RPMI7951 (cell line): Measurements from ENCODE around the gene FAM83F. TPM values are rescaled to one million over a fixed set of nuclear protein-coding genes. Genes with fewer than 3 reads are reported as not detected.
"Not testable (repeated sequence)": the region's sequence is repeated elsewhere in the genome, so short reads cannot be mapped to it uniquely, and the experiment has no call there.

ENCODE experiments used
- DNase-seq: peaks from one replicate; pipeline ENCODE4 v3.0.0-alpha.2; 2012; ENCODE audit warnings: low read depth
- total RNA-seq: library from RNA; depleted of rRNA; stranded (reverse); fragments of >200 nt; shearing (Covaris generic); gene quantifications from 2 replicates; pipeline ENCODE4 v1.2.3, GENCODE V29; 2014

FAM83F gene
- total RNA-seq, 1 experiment from 2014 or later: not detected

DNA sequence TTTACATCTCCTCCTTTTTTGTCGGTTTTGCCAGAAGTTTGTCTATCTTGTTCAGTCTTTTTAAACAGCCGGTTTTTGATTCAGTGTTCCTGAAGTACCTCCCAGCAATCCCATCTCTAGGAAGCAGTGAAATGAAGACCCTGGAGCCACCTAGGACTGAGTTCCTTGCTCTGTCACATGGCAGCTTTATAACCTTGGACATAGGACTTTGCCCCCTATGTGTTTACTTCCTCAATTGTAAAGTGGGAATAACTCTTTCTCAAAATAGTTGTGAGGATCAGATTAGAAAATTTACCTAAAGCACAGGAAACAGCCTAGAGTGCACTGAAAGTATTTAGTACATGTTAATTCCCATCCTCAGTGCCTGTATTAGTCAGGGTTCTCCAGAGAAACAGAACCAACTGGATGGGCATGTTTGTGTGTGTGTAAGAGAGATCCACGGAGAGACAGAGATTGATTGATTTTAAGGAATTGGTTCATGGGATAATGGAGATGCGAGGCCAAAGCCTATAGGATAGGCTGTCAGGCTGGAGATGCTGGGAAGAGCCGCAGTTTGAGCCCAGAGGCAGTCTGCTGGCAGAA is 20.0 kb downstream of the FAM83F start:
- DNase-seq: no peak

DNA sequence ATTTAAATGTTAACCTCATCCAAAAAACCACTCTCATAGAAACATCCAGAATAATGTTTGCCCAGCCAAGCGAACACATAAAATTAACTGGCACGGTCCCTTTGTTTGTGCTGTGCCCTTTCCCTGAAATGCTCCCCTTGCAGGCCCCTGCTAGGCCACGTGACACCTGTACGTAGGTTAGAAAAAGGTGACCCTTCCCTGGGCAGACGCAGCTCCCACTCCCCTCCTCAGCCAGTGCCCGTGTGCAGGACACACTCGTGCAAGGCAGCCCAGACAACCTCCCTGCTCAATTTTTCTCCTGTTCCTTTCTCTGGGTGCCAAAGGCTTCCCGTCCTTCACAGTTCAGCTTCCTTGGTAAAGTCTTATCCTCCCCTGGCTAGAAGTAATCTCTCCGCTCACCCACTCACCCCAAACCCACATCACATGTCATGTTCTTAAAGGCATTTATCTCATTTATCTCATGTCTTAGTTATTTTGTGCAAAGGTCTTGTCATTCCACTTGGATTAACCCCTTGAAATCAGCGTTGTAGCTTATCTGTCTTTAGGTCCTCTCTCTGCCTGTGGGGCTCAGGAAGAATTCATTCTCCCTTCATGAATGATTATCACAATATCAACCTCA is 20.7 kb downstream of the FAM83F start:
- no peak for DNase-seq

DNA sequence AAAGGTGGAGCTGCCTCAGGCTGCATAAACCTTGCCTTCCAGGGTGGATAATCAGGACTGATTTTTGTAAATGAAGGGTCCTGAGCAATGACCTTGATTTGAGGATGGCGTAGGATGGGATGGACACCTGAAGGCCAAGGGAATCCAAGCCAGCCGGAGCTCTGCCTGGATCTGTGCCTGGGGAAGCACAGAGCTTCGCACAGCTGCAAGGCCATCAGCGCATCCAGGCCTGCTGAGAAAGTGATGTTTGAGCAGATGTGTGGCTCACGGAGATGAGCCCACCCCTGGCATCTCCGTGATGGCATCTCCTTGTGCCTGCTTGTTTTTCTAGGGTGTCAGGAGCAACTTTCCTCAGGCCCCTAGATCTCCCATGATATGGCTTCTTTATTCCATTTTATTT is 23.3 kb downstream of the FAM83F start:
- DNase-seq: no peak

DNA sequence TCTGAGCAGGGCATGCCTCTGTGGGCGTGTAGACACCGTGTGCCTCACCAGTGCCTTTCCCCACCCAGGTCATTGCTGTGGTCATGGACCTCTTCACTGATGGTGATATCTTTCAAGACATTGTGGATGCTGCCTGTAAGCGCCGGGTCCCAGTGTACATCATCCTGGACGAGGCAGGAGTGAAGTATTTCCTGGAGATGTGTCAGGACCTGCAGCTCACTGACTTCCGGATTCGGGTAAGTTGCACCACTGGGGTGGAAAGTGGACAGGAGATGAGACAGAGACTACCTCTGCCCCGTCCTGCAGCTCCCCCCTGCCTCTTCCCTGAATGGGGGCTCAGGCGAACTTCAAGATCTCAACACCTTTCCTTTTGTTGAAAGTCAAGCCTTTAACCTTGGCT is 24.3 kb downstream of the FAM83F start:
- DNase-seq: no peak

DNA sequence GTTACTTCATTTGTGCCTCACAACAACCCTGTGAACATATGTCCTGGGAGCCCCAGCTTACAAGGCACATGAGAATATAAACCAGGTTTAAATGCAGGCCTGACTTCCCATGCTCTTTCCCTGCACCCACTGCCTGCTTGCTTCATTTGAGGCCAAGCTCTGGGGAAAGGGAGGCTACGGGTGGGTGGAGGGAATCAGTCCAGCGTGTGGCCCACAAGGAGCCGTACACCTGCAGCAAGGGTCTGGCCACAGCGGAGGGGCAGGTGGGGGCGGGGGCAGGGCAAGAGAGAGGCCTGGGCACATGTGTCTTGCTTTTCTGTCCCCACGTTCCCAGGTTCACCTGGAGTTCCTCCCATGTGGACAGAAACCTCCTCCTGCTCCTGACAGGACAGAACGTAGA is 26.2 kb downstream of the FAM83F start:
- no peak for DNase-seq

DNA sequence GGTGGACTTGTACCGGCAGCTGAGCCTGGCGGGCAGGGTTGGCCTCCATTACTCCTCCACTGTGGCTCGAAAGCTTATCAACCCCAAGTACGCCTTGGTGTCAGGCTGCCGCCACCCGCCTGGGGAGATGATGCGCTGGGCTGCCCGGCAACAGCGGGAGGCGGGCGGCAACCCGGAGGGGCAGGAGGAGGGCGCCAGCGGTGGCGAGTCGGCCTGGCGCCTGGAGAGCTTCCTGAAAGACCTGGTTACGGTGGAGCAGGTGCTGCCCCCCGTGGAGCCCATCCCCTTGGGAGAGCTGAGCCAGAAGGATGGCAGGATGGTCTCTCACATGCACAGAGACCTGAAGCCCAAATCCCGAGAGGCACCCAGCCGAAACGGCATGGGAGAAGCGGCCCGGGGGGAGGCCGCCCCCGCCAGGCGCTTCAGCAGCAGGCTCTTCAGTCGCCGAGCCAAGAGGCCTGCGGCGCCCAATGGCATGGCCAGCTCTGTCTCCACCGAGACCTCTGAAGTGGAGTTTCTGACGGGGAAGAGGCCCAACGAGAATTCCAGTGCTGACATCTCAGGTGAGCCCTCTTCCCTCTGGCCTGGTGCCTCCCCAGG is 26.7 kb downstream of the FAM83F start:
- no peak for DNase-seq

DNA sequence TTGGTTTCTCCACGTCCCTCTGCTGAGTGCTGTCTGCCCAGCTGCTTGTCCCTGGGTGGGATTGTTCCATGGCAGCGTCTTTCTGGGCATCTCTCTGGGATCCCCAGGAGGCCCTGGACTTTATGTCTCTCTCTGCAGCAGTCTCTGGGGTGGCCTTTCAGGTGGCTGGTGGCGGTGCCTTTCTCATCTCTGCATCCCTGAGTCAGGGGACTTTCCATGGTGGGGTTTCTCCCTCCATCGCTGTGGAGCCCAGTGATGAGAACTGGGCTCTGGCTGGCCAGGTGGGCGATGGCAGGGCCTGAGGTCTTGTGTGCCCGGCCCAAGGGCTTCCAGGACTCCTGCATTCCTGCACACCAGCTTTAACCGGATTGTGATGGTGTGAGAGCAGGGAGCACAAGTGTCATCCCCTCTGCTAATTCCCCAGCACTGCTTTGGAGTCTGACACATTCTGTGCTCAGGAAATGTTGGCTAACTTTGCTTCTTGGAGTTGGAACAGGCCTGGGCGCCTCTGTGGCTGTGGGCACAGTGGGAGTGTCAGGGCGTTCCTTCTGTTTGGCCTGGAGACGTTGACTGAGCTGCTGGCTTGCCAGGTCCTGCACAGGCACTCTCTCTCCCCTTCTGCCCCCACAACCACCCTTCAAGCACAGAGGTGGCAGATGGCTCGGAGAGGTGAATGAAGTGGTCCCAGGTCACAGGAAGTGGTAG is 27.9 kb downstream of the FAM83F start:
- peak; percentile 47 for DNase-seq

DNA sequence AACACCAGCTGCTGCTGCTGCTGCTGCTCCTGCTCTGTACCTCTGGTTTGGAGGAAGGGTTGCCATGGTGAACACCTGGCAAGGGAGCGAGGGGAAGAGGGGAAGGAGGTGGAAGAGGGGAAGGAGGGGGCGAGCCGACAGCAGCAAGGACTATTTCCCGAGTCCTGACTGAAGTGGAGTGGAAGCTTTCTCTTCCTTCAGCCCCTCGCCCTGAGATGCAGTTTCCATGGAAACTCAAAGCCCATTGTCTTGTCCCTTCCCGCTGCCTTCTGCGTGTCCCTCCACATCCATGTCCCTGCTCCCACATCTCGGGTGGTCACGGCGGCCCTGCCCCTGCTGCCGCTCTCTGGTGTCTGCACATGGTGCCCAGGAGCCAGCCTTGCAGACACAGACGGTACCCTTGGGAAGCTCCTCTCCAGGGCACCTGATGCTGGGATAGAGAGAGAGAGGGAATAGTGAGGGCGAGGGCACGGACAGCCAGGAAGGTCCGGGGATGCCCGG is 28.6 kb downstream of the FAM83F start:
- DNase-seq: no peak

DNA sequence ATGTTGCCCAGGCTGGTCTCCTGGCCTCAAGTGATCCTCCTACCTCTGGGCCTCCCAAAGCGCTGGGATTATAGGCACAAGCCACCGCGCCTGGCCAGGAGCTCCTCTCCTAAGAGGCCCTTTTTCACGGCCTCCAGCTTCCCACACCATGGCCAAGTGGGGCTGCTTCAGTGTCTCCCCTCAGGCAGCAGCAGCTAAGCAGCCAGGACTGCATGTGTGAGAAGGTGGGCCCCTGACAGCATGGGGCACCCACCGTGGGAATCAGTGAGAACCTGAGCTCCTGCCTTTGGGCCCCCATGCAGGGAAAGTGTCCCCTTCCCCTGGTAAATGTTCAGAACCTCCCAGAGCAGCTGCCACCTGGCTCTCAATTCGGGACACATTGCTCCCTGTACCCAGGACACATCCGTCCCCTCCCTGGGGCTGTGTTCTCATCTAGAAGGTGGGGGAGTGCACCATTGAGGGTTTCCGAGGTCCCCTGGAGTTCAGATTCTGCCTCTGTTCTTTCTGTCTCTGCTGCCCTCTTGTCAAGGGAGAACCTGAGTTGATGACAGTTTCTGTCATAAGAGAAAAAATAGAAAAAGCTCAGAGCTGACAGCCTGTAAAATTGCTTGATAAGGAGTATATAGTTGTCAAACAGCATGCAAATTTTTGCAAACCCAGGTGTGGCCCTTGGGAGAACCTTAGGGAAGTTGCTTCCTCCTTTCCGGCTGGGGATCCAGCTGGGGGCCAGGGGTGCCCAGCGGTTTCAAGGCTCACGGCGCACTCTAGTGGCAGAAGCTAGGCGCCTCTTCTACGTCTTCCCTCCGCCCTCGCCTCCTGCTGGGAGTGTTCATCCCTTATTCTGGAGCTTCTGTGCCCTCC is 29.7 kb downstream of the FAM83F start:
- peak; percentile 55 for DNase-seq

DNA sequence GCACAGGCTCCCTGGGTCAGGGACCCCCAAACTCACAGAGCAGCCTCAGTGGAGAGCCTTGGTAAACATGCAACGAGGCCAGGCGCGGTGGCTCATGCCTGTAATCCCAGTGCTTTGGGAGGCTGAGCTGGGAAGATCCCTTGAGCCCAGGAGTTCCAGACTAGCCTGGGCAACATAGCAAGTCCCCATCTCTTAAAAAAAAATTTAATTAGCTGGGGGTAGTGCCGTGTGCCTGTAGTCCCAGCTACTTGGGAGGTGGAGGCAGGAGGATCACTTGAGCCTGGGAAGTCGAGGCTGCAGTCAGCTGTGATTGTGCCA is 30.3 kb downstream of the FAM83F start:
- not testable (repeated sequence) for DNase-seq

DNA sequence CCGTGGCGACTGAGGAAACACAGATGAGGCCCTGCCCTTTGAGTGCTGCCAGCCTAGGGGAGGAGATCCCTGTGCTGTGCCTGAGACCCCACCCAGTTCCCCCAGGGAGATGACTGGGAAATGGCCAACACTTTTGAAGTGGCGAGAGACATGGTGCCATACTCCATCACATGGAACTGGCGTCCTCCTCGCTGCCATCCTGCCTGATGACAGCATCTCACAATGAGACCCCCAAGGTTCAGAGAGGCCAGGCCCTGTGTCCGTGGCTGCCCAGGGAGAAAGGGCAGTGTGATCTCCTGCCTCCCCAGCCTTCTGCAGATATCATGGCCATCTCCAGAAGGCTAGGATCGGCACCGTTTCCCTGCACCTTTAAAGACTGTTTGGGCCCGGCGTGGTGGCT is 31.1 kb downstream of the FAM83F start:
- DNase-seq: no peak

DNA sequence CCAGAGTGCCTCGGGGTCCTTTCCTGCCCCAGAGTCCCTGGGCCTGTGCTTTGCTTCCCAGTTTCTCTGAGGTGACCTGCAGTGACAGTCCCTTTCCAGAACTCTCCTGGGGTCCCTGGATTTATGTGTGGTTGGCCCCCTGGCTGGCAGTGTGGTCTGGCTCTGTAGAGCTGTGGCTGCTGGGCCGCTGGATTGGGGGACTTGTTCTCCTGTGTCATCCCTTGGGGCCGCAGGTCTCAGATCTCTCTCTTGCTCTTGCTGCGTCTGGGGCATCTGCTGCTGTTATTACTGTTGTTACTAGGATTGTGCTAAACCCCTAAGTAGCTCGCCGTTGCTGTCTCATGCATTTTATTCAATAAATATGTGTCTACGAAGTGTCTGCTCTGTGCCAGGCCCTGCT is 31.9 kb downstream of the FAM83F start:
- DNase-seq: no peak

DNA sequence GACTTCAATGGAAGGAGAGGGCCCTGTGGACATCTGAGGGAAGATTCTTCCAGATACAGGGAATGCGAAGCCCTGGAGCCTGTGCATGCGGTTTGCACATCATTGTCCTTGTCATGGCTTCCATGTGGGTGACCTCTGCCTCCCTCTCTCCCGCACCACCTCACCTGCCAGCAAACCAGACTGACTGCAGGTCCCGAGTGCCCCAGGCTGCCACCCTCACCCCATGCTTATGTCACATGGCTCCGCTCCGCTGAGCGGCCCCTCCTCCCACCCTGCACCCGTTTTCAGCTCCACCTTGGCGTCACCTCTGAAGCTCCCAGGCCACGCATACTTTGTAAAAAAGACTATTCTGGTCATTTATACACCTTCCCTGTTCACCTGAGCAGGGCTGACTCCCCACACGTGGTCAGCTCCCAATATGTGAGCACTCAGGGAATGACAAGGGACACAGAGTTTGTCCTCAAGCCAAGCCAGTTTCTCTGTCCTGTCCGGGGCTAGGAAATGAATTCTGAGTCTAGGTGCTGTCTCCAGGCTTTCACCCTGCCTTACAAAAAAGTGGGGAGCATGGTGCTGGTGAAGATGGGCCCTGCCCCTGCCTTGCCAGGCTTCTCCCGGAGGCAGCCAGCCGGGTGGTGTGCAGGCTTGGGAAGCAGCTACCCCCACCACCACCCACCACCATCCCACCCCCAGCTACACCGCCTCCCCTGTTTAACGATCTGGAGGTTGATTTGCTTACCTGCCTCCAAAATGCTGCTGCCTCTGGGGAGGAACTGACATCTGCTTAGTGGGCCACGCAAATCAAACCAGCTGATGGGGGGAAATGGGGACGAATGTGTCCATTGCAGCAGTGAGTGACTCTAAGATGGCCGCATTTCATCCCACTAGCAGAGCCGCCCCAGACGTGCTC is 32.7 kb downstream of the FAM83F start:
- DNase-seq: no peak

DNA sequence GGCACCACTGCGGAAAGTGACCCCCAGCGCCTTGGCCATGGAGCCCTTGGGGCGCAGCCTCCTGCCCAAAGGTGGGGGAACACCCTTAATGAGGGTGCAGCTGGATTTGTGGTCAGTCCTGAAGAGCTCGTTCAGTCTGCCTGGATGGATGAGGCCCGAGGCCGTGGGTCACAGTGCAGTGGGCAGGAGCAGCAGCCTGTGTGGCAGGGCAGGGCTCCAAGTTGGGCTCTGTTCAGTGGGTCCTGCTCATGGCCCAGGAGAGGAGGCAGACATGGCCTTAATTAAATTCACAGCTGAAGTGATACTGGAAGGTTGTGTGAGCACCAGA is 33.3 kb downstream of the FAM83F start:
- no peak for DNase-seq

DNA sequence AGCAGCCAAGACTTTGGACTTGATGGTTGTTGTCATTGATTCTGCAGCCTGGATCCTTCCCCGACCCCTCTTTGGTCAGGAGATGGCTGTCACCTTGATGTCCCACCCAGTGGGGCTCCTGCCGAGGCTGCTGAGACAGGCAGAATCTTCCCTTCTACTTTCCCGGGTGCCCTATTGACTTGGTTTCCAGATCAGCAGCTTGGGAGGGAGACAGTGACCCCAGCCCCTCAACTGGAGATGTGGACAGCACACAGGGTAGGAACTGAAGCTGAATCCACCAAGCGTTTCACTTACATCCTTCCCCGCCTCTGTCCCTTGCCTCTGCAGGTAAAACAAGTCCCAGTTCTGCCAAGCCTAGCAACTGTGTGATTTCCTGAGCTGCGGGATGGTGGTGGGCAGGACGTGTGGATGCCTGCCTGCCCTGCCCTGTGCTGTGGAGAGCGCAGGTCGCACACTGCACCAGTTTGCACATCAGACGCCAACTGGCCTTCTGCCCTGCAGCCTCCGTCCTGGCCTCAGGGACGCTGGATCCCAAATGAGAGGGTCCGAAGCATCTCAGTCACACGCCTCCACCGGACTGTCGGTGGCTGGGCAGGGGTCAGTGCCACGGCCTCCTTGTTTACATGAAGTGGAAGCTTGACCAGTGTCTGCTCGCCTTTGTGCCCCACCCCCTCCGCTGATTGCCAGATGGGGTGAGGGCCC is 34.6 kb downstream of the FAM83F start:
- DNase-seq: no peak

DNA sequence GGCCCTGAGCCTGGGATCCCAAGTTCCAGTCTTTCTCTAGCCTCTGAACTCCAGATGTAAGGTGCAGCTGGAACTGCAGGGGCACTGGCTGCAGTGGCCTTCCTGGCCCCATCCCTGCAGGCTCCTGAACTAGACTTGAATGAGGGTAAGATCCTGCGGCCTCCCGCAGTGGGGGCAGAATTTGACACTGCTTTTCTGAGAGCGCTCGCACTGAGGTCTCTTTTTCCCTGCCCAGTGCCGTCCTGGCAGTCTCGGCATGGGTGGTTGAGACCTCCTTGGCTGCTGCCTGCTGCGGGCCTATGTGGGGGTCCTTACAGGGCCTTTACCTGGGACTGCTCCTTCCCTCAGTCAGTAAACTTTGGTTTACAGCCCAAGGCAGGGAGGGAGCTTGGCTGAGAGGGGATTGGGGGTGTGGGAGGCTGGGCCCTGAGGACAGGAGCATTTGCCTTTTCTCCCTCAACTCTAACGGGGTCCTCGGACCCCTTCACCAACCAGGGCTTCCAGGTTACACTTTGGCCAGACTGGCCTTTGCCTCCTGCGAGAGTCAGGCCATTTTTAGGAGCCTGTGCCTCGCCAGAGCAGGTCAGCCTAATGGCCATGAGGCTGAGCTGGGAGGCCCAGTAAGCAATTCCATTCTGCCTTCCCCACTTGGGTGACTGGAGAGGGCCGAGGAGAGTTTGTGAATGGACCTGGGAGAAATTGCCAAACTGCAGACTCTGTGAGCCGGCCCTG is 35.4 kb downstream of the FAM83F start:
- DNase-seq: no peak

DNA sequence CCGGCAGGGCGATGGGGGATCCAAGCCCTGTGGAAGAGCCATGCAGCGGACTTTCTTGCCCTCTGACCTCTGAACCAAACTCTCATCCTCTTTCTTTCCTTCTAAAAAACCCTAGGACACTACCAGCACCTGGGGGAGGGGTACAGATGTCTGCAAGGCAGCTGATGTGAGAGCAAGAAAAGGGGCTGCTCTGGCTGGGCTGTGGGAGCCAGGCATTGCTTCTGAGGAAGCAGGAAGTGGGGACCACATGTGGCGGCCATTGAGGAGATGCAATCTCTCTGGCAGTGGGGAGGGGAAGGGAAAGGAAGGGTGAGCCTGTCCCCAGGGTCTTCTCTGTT is 36.0 kb downstream of the FAM83F start:
- no peak for DNase-seq

DNA sequence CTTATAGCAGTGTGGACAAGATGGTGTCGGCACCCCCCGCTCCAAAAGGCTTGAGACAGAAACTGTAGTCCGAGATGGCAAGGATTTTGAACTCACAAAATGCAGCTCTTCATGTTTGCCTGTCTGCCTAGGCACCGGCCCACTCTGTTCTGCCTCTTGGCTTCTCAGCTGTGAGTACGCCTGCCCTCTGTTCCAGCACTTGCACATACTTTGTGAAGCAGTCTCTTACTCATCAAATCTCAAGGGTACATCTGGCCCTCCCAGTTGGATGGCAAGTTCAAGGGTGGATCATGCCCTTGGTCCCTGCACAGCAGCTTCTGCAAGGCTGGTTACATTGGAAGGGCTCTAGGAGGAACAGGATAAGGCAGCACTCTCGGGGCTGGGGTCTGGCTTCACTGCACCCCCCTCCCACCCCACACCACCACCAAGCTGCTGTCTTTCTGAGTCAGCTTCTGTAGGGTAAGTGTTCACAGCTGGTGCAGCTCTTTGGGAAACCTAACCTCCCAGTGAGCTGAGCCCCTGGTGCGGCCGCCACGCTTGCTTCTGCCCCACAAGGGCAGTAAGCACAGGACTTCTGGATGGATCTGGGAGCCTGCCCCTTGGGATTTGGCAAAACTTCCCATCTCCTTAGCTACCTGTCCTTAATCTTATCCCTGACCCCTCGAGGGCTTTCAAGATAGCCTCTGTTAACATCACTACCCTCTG is 37.2 kb downstream of the FAM83F start:
- DNase-seq: no peak
